HG02970 (cell line): ENCODE results near the gene PIGN.
"Not testable (repeated sequence)": the region's sequence is repeated elsewhere in the genome, so short reads cannot be mapped to it uniquely, and the experiment has no call there.

Experiments
- ATAC-seq: cut with Tn5 transposase; IDR thresholded peaks from one replicate; pipeline ENCODE4 v1.9.1; 2021; ENCODE audit warnings: mild to moderate bottlenecking, moderate library complexity, moderate number of reproducible peaks; ENCODE audit not compliant: unreplicated experiment, low FRiP score

PIGN gene

GRCh38 chr18:62069556-62069955 lies 117.3 kb downstream of the PIGN start:
- no peak for ATAC-seq

GRCh38 chr18:62066102-62066818 lies 120.6 kb downstream of the PIGN start:
- no peak for ATAC-seq

- no peak for ATAC-seq
Measured at GRCh38 chr18:62064361-62064760, 122.5 kb downstream of the PIGN start.

GRCh38 chr18:62061821-62062478 lies 124.9 kb downstream of the PIGN start:
- no peak for ATAC-seq

GRCh38 chr18:62060820-62061219 lies 126.0 kb downstream of the PIGN start:
- no peak for ATAC-seq

GRCh38 chr18:62054929-62055498 lies 131.8 kb downstream of the PIGN start:
- ATAC-seq, result no peak

GRCh38 chr18:62048279-62048678 lies 138.6 kb downstream of the PIGN start:
- ATAC-seq, result no peak

GRCh38 chr18:62045316-62045715 lies 141.5 kb downstream of the PIGN start:
- no peak for ATAC-seq

- no peak for ATAC-seq
Measured at GRCh38 chr18:62044490-62045000, 142.3 kb downstream of the PIGN start.

GRCh38 chr18:62037989-62038778 lies 148.7 kb downstream of the PIGN start:
- no peak for ATAC-seq

GRCh38 chr18:62037012-62037742 lies 149.7 kb downstream of the PIGN start:
- ATAC-seq, result no peak

- not testable (repeated sequence) for ATAC-seq
Measured at GRCh38 chr18:62034286-62034685, 152.6 kb downstream of the PIGN start.

GRCh38 chr18:62033756-62034155 lies 153.1 kb downstream of the PIGN start:
- no peak for ATAC-seq

- no peak for ATAC-seq
Measured at GRCh38 chr18:62033207-62033606, 153.6 kb downstream of the PIGN start.

GRCh38 chr18:62030091-62030985 lies 156.5 kb downstream of the PIGN start:
- ATAC-seq, result no peak

- ATAC-seq, result no peak
Measured at GRCh38 chr18:62028715-62029114, 158.1 kb downstream of the PIGN start.

- ATAC-seq, result no peak
Measured at GRCh38 chr18:62027914-62028520, 158.8 kb downstream of the PIGN start.

- ATAC-seq, result no peak
Measured at GRCh38 chr18:62026586-62026985, 160.3 kb downstream of the PIGN start.

GRCh38 chr18:62024983-62025382 lies 161.9 kb downstream of the PIGN start:
- ATAC-seq, result no peak
